DND-41 (cell line): Measurements from ENCODE around the gene GLTPD2.

Experiments
- ATAC-seq: fragments of 200-7000 bp; cut with Tn5 transposase; 3 replicates; pipeline ENCODE4 v1.9.1; 2021; ENCODE audit warnings: low read depth; ENCODE audit not compliant: insufficient read depth
- DNase-seq: peaks from one replicate; pipeline ENCODE4 v3.0.0-alpha.2; 2020
- H2AFZ ChIP-seq: 2 replicates; pipeline ENCODE4 v1.6.0; 2012; ENCODE audit warnings: low read depth, low read length
- H3K27ac ChIP-seq: 2 replicates; pipeline ENCODE4 v1.5.1; 2012; ENCODE audit warnings: low read length, inconsistent platforms
- H3K27me3 ChIP-seq: fragments of 200-600 bp; sonication (generic); 2 replicates; pipeline ENCODE4 v1.6.0; 2012; ENCODE audit warnings: low read length, mild to moderate bottlenecking, inconsistent platforms; ENCODE audit not compliant: insufficient read depth, poor library complexity
- H3K36me3 ChIP-seq: 2 replicates; pipeline ENCODE4 v1.5.1; 2012; ENCODE audit warnings: low read length, inconsistent platforms; ENCODE audit not compliant: insufficient read depth
- H3K4me1 ChIP-seq: 2 replicates; pipeline ENCODE4 v1.5.1; 2012; ENCODE audit warnings: mild to moderate bottlenecking, low read length; ENCODE audit not compliant: insufficient read depth
- H3K4me2 ChIP-seq: 2 replicates; pipeline ENCODE4 v1.6.0; 2012; ENCODE audit warnings: mild to moderate bottlenecking, moderate library complexity, low read length, inconsistent platforms; ENCODE audit not compliant: insufficient read depth
- H3K4me3 ChIP-seq, 2 experiments: fragments of 200-600 bp in 1 of 2; shearing (Covaris generic) in 1 of 2; 2 replicates each; pipeline ENCODE4 v1.5.1; 2012 to 2016; ENCODE audit warnings: inconsistent platforms in 2 of 2, low read length in 2 of 2, mild to moderate bottlenecking in 2 of 2, low read depth in 1 of 2, moderate library complexity in 1 of 2
- H3K79me2 ChIP-seq: 2 replicates; pipeline ENCODE4 v1.6.0; 2012; ENCODE audit warnings: low read length, inconsistent platforms; ENCODE audit not compliant: insufficient read depth
- H3K9ac ChIP-seq: 2 replicates; pipeline ENCODE4 v1.6.0; 2012; ENCODE audit warnings: low read depth, mild to moderate bottlenecking, inconsistent platforms, low read length, moderate library complexity
- H3K9me3 ChIP-seq: 2 replicates; pipeline ENCODE4 v1.5.1; 2012; ENCODE audit warnings: low read length, moderate library complexity, mild to moderate bottlenecking, inconsistent platforms; ENCODE audit not compliant: insufficient read depth, severe bottlenecking
- H4K20me1 ChIP-seq: 2 replicates; pipeline ENCODE4 v1.6.0; 2012; ENCODE audit warnings: low read length; ENCODE audit not compliant: insufficient read depth
- CTCF ChIP-seq: IDR thresholded peaks from 2 replicates; pipeline ENCODE4 v1.5.1; 2012; ENCODE audit warnings: borderline replicate concordance, low read length, moderate library complexity, mild to moderate bottlenecking; ENCODE audit not compliant: poor library complexity, severe bottlenecking; ENCODE audit errors: extremely low read depth
- EZH2 ChIP-seq: IDR thresholded peaks from 3 replicates; pipeline ENCODE4 v1.6.1; 2012; ENCODE audit warnings: borderline replicate concordance, low read depth, mild to moderate bottlenecking, moderate library complexity, low read length, inconsistent platforms; ENCODE audit not compliant: severe bottlenecking

Gene GLTPD2

GRCh38 chr17:4780325-4780955 is 8.3 kb upstream of the GLTPD2 start:
- Histone ChIP-seq H3K4me2 (no peak overlapping the region), H2AFZ (no peak overlapping the region), H4K20me1 (no peaks in the 10 kb centered on the region), H3K79me2 (no peaks in the 10 kb centered on the region), H3K9me3 (no peaks in the 10 kb centered on the region), H3K4me1 (no peaks in the 10 kb centered on the region), H3K36me3 (no peaks in the 10 kb centered on the region), H3K27ac (no peak overlapping the region), H3K4me3 (no peak overlapping the region), H3K9ac (no peak overlapping the region), H3K27me3 (peaks cover 6% of the 10 kb centered on the region)
- no peak for ATAC-seq
- TF ChIP-seq CTCF = no peak
- no peak for TF ChIP-seq EZH2
- no peak for DNase-seq

GRCh38 chr17:4782652-4783051 is 6.1 kb upstream of the GLTPD2 start:
- ATAC-seq (no peak), DNase-seq (no peak)
- Histone ChIP-seq H3K9ac (no peak overlapping the region), H3K27me3 (peaks cover 6% of the 10 kb centered on the region), H3K79me2 (no peaks in the 10 kb centered on the region), H3K4me2 (no peak overlapping the region), H3K4me3 (no peak overlapping the region), H3K27ac (no peak overlapping the region), H3K36me3 (no peaks in the 10 kb centered on the region), H2AFZ (no peak overlapping the region), H4K20me1 (no peaks in the 10 kb centered on the region), H3K9me3 (no peaks in the 10 kb centered on the region), H3K4me1 (no peaks in the 10 kb centered on the region)
- no peak for TF ChIP-seq CTCF
- TF ChIP-seq EZH2 = no peak

DNA sequence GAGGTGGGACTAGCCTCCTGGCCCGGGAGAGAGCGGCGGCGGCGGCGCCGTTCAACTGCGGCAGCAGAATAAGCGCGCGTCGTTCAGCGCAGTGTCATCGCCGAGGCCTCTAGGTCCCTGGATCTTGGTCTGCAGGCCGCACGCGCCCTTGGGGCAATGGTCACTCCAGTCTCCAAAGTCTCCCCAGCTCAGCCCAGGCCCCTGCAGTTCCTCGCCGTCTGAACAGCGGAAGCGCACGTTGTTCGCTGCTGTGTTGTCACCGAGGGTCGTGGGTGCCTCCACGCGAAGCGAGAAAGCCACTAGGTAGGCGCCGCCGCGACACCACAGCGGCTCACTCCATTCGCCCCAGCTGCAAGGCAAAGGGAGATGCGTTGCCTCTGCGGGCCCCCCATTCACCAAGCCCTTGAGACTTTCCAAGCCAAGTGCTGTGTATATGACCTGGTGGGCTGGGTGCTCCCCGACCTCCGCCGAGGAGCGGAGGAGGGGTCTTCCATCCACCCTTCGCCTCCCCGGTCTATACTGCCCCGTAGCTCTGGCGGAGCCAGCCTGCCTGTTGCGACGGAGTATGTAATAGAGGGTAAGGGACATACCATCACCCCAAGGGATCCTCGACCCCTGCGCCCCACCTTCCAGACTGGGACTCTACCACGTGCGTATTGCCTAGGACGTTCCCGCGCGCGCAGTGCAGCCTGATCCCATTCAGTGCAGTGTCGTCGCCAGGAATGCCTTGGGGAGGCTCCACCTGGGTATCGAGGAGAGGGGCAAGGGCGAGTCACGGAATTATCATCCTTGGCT is 3.3 kb upstream of the GLTPD2 start:
- Histone ChIP-seq H3K79me2 (peaks cover 2% of the 10 kb centered on the region; the same call in 1 of the 2 replicates), H3K36me3 (no peaks in the 10 kb centered on the region), H3K9ac (no peak overlapping the region), H3K9me3 (no peaks in the 10 kb centered on the region), H3K27ac (no peak overlapping the region), H3K4me3 (no peak overlapping the region), H3K27me3 (peaks cover under 1% of the 10 kb centered on the region), H2AFZ (no peak overlapping the region), H3K4me2 (no peak overlapping the region), H3K4me1 (peaks cover 16% of the 10 kb centered on the region), H4K20me1 (no peaks in the 10 kb centered on the region)
- DNase-seq (no peak), ATAC-seq (no peak)
- no peak for TF ChIP-seq CTCF
- no peak for TF ChIP-seq EZH2
